Ovary (tissue), 9 donors: ENCODE results near the gene PTPN1. TPM values are rescaled to one million over a fixed set of nuclear protein-coding genes. Genes with fewer than 3 reads are reported as not detected.

ENCODE experiments used
- DNase-seq, 5 donors: peaks; one replicate each; pipeline ENCODE4 v3.0.0-alpha.2; 2019 to 2020
- H3K27ac ChIP-seq, 2 donors: fragments of 200-600 bp; one replicate each; pipeline versions ENCODE4 v1.5.1 to v1.8.0; 2019 to 2022
- H3K27me3 ChIP-seq: fragments of 200-600 bp; one replicate; pipeline ENCODE4 v1.8.0; 2022
- H3K36me3 ChIP-seq: fragments of 200-600 bp; sonication (generic); one replicate; pipeline ENCODE4 v1.5.1; 2019
- H3K4me1 ChIP-seq: one replicate; pipeline ENCODE4 v1.8.1; 2013; ENCODE audit warnings: mild to moderate bottlenecking, moderate library complexity; ENCODE audit not compliant: insufficient read depth
- H3K4me3 ChIP-seq: fragments of 200-600 bp; sonication (generic); one replicate; pipeline ENCODE4 v1.5.1; 2017
- H3K9me3 ChIP-seq, 2 donors: fragments of 200-600 bp in 1 of 2; sonication (generic) in 1 of 2; one replicate each; pipeline versions ENCODE4 v1.5.1 to v1.8.1; 2013 to 2019; ENCODE audit warnings: mild to moderate bottlenecking in 1 of 2, moderate library complexity in 1 of 2
- EP300 ChIP-seq: sonication (generic); formaldehyde crosslinking; IDR thresholded peaks from one replicate; pipeline ENCODE4 v1.6.1; 2017; ENCODE audit warnings: antibody characterized with exemption
- POLR2A ChIP-seq: fragments of 450-650 bp; IDR thresholded peaks from one replicate; pipeline ENCODE4 v1.6.1; 2017; ENCODE audit warnings: antibody characterized with exemption, mild to moderate bottlenecking, moderate library complexity
- WGBS, 3 donors: extraction: QIAGEN DNeasy Blood & Tissue Kit in 1 of 3; methylation state at CpG; one replicate each; pipeline versions ENCODE4 v1.1.5 to v1.1.7; 2013 to 2017; 5-methylcytosine and 5-hydroxymethylcytosine counted together
- intact Hi-C, 4 donors: fragments of 100-400 bp; cut with DNase I; formaldehyde crosslinking; loops; one replicate each; pipeline versions ENCODE4 v1.11.0 to v1.15.1; 2022 to 2023
- polyA plus RNA-seq, 2 donors: library from polyadenylated mRNA; stranded (reverse); fragments of 200-250 nt in 1 of 2; fragments of 350-450 nt in 1 of 2; fragmentation: Illumina TruSeq in 1 of 2; extraction: RNeasy Lipid Tissue Mini Kit (QIAGEN cat#74804) in 1 of 2; gene quantifications; one replicate each; pipeline ENCODE4 v1.2.3, GENCODE V29; 2013 to 2014
- total RNA-seq, 7 donors: library from RNA; depleted of rRNA in 2 of 7; stranded (reverse); fragments of >200 nt in 2 of 7; fragmentation: NEBNext Ultra II Directional in 3 of 7; extraction: Animal tissue kit (Norgen Biotek cat#: 25700) in 3 of 7; gene quantifications; one replicate each; pipeline versions ENCODE4 v1.1.0 to v1.2.4, GENCODE V29; 2016 to 2023
- TF ChIP-seq, protein P1 (sequence below), 3 donors: fragments of 450-650 bp in 2 of 3; fragments of 200-600 bp in 1 of 3; IDR thresholded peaks; one replicate each; pipeline versions ENCODE4 v1.5.1 to v1.8.0; 2016 to 2022; ENCODE audit warnings: antibody characterized with exemption in 3 of 3, mild to moderate bottlenecking in 1 of 3
- donor health status: DM: no; HTN: no; CAD: no; lungs with moderate emphysema.
- donor health status: DM: no; HTN: no; CAD: no.
- donor health status: Bipolar disorder and iron deficiency.
- donor health status: DM: yes; HTN: yes; CAD: no.
- donor health status: DM: no; HTN: no; CAD: no.
- donor health status: DM: yes; HTN: yes; CAD: no.

PTPN1 gene
- total and polyA plus RNA-seq, 9 donors: 17.6 to 36.7 (median 26.6) TPM

DNA sequence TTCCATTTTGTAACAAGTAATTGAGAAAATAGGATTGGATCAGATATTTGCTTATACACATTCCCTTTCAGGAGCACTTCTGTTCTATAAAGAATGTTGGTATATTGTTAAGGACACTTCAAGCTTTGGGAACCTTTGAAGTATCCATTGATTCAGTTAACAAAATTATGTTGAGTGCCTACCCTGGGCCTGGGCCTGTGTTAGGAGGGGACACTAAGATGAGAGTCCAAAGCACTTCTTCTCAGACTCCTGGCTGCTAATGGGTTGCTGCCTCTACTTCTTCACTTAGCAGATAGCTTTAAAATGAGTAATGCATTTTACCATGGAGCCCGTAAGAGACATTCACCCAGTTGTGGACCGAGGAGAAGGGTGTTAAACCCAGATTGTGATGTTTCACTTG is 40.3 kb downstream of the PTPN1 start:
- intact Hi-C loops: no loop called here
- Histone ChIP-seq H3K27me3 (no peaks in the 10 kb centered on the region), H3K9me3 (no peaks in the 10 kb centered on the region), H3K36me3 (no peaks in the 10 kb centered on the region), H3K27ac (no peak overlapping the region), H3K4me3 (no peak overlapping the region), H3K4me1 (peaks cover 8% of the 10 kb centered on the region)
- no peak for DNase-seq
- no peak for TF ChIP-seq EP300
- no peak for TF ChIP-seq POLR2A
- TF ChIP-seq, protein P1, sequence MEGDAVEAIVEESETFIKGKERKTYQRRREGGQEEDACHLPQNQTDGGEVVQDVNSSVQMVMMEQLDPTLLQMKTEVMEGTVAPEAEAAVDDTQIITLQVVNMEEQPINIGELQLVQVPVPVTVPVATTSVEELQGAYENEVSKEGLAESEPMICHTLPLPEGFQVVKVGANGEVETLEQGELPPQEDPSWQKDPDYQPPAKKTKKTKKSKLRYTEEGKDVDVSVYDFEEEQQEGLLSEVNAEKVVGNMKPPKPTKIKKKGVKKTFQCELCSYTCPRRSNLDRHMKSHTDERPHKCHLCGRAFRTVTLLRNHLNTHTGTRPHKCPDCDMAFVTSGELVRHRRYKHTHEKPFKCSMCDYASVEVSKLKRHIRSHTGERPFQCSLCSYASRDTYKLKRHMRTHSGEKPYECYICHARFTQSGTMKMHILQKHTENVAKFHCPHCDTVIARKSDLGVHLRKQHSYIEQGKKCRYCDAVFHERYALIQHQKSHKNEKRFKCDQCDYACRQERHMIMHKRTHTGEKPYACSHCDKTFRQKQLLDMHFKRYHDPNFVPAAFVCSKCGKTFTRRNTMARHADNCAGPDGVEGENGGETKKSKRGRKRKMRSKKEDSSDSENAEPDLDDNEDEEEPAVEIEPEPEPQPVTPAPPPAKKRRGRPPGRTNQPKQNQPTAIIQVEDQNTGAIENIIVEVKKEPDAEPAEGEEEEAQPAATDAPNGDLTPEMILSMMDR (IDR thresholded peaks at IDR 0.05): no peak
- WGBS, 3 donors: 85 to 91% (median 85%) methylated on average over 2 of the region's 2 CpGs

DNA sequence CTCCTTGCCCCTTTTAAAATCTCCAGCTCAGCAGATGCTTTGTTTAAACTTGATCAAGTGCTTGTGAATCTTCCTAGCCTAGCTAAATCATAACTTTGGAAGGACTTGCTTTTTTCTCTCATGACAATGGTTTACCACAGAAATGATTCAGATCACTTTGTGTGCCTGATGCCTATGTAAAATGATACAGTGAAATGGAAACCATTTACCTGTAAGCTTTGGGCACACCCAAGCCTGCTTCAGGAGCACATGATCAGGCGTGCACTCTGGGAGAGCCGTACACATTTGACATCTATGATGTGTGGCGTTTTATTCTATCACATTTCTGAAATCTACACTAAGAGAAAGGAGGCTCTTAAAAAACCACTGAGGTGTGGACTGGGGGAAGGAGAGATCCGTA is 41.1 kb downstream of the PTPN1 start:
- H3K9me3 ChIP-seq: no peaks in the 10 kb centered on the region

DNA sequence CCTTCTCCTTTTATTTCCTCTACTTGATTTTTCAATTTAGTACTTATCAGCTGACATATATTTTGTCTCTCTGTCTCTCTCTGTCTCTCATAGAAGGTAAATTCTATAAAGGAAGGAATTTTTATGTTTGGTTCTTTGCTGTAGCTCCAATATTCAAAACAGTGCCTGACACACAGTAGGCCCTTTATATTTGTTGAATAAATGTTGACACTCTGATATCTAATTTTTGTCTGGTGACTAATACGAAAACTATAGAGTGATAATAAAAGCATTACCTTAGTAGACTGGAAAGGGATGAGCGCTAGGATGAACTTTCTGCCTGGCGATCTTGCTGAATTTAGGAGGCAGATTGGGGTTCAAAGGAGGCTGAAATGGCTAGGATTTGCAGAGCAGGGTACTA is 42.8 kb downstream of the PTPN1 start:
- TF ChIP-seq, protein P1 (IDR thresholded peaks at IDR 0.05): no peak
- no peak for TF ChIP-seq EP300
- TF ChIP-seq POLR2A: no peak
- WGBS, 3 donors: 93 to 98% (median 98%) methylated on average over 3 of the region's 3 CpGs
- no peak for DNase-seq

More for the DNA sequence above, 41.1 kb downstream of the PTPN1 start:
- intact Hi-C loops: no loop called here
- Histone ChIP-seq H3K27ac (no peak overlapping the region), H3K4me1 (peaks cover 10% of the 10 kb centered on the region), H3K36me3 (no peaks in the 10 kb centered on the region), H3K27me3 (no peaks in the 10 kb centered on the region), H3K4me3 (no peak overlapping the region)
- TF ChIP-seq POLR2A: no peak
- TF ChIP-seq, protein P1 (IDR thresholded peaks at IDR 0.05): no peak
- no peak for TF ChIP-seq EP300
- 95 to 97% (median 97%) methylated on average over 4 of the region's 4 CpGs for WGBS, 3 donors
- no peak for DNase-seq

DNA sequence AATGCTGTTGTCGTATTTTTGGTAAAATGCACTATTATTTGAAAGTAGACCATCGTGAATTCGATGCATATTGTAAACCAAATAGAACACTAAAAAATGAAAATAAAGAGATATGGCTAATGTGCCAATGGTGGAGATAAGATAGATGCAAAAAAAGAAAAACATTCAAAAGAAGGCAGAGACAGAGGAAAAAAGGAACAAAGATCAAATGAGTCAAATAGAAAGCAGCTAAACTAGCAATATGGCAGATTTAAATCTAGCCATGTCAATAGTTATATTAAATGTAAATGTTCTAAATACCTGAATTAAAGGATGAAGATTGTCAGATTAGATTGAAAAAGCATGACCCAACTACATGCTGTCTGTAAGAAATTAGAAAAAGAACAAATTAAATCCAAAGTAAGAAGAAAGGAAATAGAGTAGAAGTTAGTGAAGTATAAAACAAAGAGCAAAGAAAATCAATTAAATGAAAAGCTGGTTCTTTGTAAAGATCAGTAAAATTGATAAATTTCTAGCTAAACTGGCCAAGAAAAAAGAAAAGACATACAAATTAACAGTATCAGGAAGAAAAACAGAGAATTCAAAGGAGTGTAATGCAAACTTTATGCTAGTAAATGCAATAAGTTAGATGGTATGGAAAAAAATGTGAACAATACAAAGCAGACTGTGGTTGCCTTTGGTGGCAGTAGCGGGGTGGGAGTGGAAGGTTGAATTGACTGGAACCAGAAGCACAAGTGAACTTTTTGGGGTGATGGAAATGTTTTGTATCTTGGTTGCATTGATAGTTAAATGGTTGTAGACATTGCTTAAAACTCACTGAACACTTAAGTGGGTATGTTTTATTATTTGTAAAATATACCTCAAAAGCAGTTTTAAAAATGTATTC is 44.8 kb downstream of the PTPN1 start:
- WGBS, 3 donors: 69 to 78% (median 71%) methylated on average over 4 of the region's 4 CpGs
- TF ChIP-seq, protein P1 (IDR thresholded peaks at IDR 0.05): no peak
- TF ChIP-seq EP300 (no peak), POLR2A (no peak)
- H3K27ac ChIP-seq: no peak overlapping the region
- H3K9me3 ChIP-seq: no peaks in the 10 kb centered on the region
- no peak for DNase-seq
- peaks cover 4% of the 10 kb centered on the region for H3K4me1 ChIP-seq
- intact Hi-C loops: no loop called here
- H3K4me3 ChIP-seq: no peak overlapping the region
- no peaks in the 10 kb centered on the region for H3K27me3 ChIP-seq
- no peaks in the 10 kb centered on the region for H3K36me3 ChIP-seq

More for the DNA sequence above, 42.8 kb downstream of the PTPN1 start:
- H3K27ac ChIP-seq: no peak overlapping the region
- H3K9me3 ChIP-seq: no peaks in the 10 kb centered on the region
- intact Hi-C loops: no loop called here
- H3K4me3 ChIP-seq: no peak overlapping the region
- H3K27me3 ChIP-seq: no peaks in the 10 kb centered on the region
- no peaks in the 10 kb centered on the region for H3K36me3 ChIP-seq
- H3K4me1 ChIP-seq: peaks cover 9% of the 10 kb centered on the region
